Measurements from ENCODE around the gene SLC9C1. TPM values are rescaled to one million over a fixed set of nuclear protein-coding genes. Genes with fewer than 3 reads are reported as not detected.

The SLC9C1 gene
- total RNA-seq, 1 donor from 2014 or later, result 1.0 TPM

DNA sequence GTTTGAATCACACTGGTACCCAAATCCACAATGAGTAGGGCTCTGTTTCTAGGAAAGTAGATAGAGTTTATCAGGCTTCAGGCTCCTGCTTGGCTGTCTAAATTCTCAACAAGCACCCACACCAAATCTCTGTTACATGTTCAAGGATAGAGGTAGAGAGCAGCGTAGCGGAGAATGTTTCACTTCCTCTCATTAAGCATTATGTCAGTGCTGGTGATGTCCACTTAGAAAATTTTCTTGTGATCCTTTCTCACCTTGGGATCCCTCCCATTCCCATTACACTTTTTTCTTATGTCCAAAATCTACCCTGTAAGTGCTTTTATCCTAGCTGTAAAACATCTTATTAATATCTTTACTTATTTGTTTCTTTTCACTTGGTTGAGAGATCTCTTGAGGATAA lies 126.3 kb downstream of the SLC9C1 start:
- Histone ChIP-seq H3K9me3 (ENCODE audit: control insufficient read depth in 3 of 3, low read length in 3 of 3) (no peaks in the 10 kb centered on the region), H3K36me3 (ENCODE audit: control insufficient read depth in 3 of 3, insufficient read depth in 3 of 3, low read length in 3 of 3) (no peaks in the 10 kb centered on the region), H3K27me3 (ENCODE audit: control insufficient read depth in 3 of 3, insufficient read depth in 3 of 3, low read length in 3 of 3) (no peaks in the 10 kb centered on the region), H3K9ac (ENCODE audit: low read depth in 1 of 3, low read length in 3 of 3) (no peak overlapping the region), H3K27ac (ENCODE audit: low read depth, low read length) (no peak overlapping the region), H3K4me3 (ENCODE audit: low read length in 3 of 3) (no peak overlapping the region), H3K4me1 (ENCODE audit: control insufficient read depth in 3 of 3, insufficient read depth in 3 of 3, low read length in 3 of 3) (no peaks in the 10 kb centered on the region)

DNA sequence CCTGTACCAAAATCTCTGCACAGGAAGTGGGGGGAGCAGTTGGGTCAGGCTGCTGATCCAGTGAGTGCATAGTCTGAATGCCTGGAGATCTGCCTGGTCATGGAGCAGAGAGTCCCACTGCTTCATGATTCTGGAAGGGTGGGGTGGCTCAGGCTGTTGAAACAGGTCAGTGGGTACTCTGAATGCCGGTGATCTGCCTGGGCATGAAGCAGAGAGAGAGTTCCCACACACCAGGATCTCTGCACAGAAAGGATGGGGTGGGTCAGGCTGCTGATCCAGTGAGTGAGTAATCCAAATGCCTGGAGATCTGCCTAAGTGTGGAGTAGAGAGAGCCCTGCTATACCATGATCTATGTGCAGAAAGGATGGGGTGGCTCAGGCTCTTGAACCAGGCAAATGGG lies 144.9 kb downstream of the SLC9C1 start:
- H3K4me1 ChIP-seq (ENCODE audit: control insufficient read depth in 3 of 3, insufficient read depth in 3 of 3, low read length in 3 of 3), result no peaks in the 10 kb centered on the region
- H3K27ac ChIP-seq (ENCODE audit: low read depth, low read length), result no peak overlapping the region
- H3K4me3 ChIP-seq (ENCODE audit: low read length in 3 of 3), result no peak overlapping the region
- H3K9ac ChIP-seq (ENCODE audit: low read depth in 1 of 3, low read length in 3 of 3), result no peak overlapping the region
- no peaks in the 10 kb centered on the region for H3K27me3 ChIP-seq (ENCODE audit: control insufficient read depth in 3 of 3, insufficient read depth in 3 of 3, low read length in 3 of 3)
- H3K36me3 ChIP-seq (ENCODE audit: control insufficient read depth in 3 of 3, insufficient read depth in 3 of 3, low read length in 3 of 3), result no peaks in the 10 kb centered on the region
- H3K9me3 ChIP-seq (ENCODE audit: control insufficient read depth in 3 of 3, low read length in 3 of 3), result peaks cover 0 to 6% (median 2%) of the 10 kb centered on the region in 3 donors

DNA sequence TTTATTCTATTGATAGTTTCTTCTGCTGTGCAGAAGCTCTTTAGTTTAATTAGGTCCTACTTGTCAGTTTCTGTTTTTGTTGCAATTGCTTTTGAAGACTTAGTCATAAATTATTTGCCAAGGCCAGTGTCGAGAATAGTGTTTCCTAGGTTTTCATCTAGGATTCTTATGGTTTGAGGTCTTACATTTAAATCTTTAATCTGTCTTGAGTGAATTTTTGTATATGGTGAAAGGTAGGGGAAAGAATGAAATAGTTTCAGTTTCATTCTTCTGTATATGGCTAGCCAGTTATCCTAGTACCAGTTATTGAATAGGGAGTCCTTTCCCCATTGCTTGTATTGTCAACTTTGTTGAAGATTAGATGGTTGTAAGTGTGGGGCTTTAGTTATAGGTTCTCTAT lies 150.3 kb downstream of the SLC9C1 start:
- H3K9ac ChIP-seq (ENCODE audit: low read depth in 1 of 3, low read length in 3 of 3), result no peak overlapping the region
- no peak overlapping the region for H3K4me3 ChIP-seq (ENCODE audit: low read length in 3 of 3)
- H3K27me3 ChIP-seq (ENCODE audit: control insufficient read depth in 3 of 3, insufficient read depth in 3 of 3, low read length in 3 of 3), result no peaks in the 10 kb centered on the region
- H3K9me3 ChIP-seq (ENCODE audit: control insufficient read depth in 3 of 3, low read length in 3 of 3), result peaks cover 0 to 2% (median under 1%) of the 10 kb centered on the region in 3 donors
- H3K4me1 ChIP-seq (ENCODE audit: control insufficient read depth in 3 of 3, insufficient read depth in 3 of 3, low read length in 3 of 3), result no peaks in the 10 kb centered on the region
- H3K36me3 ChIP-seq (ENCODE audit: control insufficient read depth in 3 of 3, insufficient read depth in 3 of 3, low read length in 3 of 3), result no peaks in the 10 kb centered on the region
- H3K27ac ChIP-seq (ENCODE audit: low read depth, low read length), result no peak overlapping the region

DNA sequence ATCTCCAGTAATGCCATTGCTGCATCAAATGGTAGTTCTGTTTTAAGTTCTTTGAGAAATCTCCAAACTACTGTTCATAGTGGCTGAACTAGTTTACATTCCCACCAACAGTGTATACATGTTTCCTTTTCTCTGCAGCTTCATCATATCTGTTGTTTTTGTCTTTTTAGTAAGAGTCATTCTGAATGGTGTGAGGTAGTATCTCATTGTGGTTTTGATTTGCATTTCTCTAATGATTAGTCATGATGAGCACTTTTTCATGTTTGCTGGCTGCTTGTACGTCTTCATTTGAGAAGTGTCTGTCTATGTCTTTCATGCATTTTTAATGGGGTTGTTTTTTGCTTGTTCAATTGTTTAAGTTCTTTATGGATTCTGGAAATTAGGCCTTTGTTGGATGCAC lies 150.8 kb downstream of the SLC9C1 start:
- no peak overlapping the region for H3K27ac ChIP-seq (ENCODE audit: low read depth, low read length)
- H3K27me3 ChIP-seq (ENCODE audit: control insufficient read depth in 3 of 3, insufficient read depth in 3 of 3, low read length in 3 of 3), result no peaks in the 10 kb centered on the region
- H3K9ac ChIP-seq (ENCODE audit: low read depth in 1 of 3, low read length in 3 of 3), result no peak overlapping the region
- no peaks in the 10 kb centered on the region for H3K4me1 ChIP-seq (ENCODE audit: control insufficient read depth in 3 of 3, insufficient read depth in 3 of 3, low read length in 3 of 3)
- peaks cover 0 to 2% (median 0%) of the 10 kb centered on the region in 3 donors for H3K9me3 ChIP-seq (ENCODE audit: control insufficient read depth in 3 of 3, low read length in 3 of 3)
- no peak overlapping the region for H3K4me3 ChIP-seq (ENCODE audit: low read length in 3 of 3)
- no peaks in the 10 kb centered on the region for H3K36me3 ChIP-seq (ENCODE audit: control insufficient read depth in 3 of 3, insufficient read depth in 3 of 3, low read length in 3 of 3)

DNA sequence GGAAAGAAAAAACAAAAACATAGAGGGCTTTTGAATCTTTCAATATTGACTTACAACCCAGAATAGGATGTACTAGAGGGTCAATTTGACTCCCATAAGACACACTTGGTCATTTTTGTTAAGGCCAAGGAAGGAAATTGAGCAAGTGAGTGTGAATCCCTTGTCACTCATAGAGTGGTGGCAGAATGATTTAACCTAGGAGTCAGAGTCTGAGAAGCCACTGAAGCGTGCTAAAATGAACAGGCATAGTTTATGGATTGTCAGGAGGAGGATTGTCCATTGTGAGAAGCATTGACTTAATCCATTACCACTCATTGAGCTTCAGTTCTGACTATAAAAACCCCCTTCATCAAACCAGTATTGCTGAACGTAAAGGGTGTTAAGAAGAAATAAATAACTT lies 152.7 kb downstream of the SLC9C1 start:
- H3K4me1 ChIP-seq (ENCODE audit: control insufficient read depth in 3 of 3, insufficient read depth in 3 of 3, low read length in 3 of 3), result peaks cover 0 to 2% (median 0%) of the 10 kb centered on the region in 3 donors
- H3K9ac ChIP-seq (ENCODE audit: low read depth in 1 of 3, low read length in 3 of 3), result no peak overlapping the region
- no peak overlapping the region for H3K4me3 ChIP-seq (ENCODE audit: low read length in 3 of 3)
- H3K36me3 ChIP-seq (ENCODE audit: control insufficient read depth in 3 of 3, insufficient read depth in 3 of 3, low read length in 3 of 3), result no peaks in the 10 kb centered on the region
- no peak overlapping the region for H3K27ac ChIP-seq (ENCODE audit: low read depth, low read length)
- H3K27me3 ChIP-seq (ENCODE audit: control insufficient read depth in 3 of 3, insufficient read depth in 3 of 3, low read length in 3 of 3), result no peaks in the 10 kb centered on the region
- H3K9me3 ChIP-seq (ENCODE audit: control insufficient read depth in 3 of 3, low read length in 3 of 3), result no peaks in the 10 kb centered on the region

DNA sequence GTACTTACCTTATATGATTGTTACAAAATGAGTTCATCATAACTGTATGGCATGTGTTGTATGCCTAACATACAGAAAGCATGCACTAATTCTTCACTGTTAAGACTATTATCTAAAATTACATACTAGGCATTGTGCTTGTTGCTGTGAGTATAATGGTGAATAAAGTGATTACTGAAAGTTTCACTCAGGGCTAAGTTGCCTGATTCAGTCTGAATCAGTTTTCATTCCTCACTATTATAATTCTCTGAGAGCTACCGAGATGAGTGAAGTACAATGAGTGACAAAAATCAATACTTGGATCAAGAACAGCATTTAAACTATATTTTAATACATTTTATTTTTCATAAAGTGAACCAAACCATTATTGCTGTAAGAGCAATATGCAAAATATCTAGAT lies 153.4 kb downstream of the SLC9C1 start:
- Histone ChIP-seq H3K27ac (ENCODE audit: low read depth, low read length) (no peak overlapping the region), H3K36me3 (ENCODE audit: control insufficient read depth in 3 of 3, insufficient read depth in 3 of 3, low read length in 3 of 3) (no peaks in the 10 kb centered on the region), H3K9ac (ENCODE audit: low read depth in 1 of 3, low read length in 3 of 3) (no peak overlapping the region), H3K4me1 (ENCODE audit: control insufficient read depth in 3 of 3, insufficient read depth in 3 of 3, low read length in 3 of 3) (peaks cover 0 to 2% (median 0%) of the 10 kb centered on the region in 3 donors), H3K9me3 (ENCODE audit: control insufficient read depth in 3 of 3, low read length in 3 of 3) (no peaks in the 10 kb centered on the region), H3K27me3 (ENCODE audit: control insufficient read depth in 3 of 3, insufficient read depth in 3 of 3, low read length in 3 of 3) (no peaks in the 10 kb centered on the region), H3K4me3 (ENCODE audit: low read length in 3 of 3) (no peak overlapping the region)

DNA sequence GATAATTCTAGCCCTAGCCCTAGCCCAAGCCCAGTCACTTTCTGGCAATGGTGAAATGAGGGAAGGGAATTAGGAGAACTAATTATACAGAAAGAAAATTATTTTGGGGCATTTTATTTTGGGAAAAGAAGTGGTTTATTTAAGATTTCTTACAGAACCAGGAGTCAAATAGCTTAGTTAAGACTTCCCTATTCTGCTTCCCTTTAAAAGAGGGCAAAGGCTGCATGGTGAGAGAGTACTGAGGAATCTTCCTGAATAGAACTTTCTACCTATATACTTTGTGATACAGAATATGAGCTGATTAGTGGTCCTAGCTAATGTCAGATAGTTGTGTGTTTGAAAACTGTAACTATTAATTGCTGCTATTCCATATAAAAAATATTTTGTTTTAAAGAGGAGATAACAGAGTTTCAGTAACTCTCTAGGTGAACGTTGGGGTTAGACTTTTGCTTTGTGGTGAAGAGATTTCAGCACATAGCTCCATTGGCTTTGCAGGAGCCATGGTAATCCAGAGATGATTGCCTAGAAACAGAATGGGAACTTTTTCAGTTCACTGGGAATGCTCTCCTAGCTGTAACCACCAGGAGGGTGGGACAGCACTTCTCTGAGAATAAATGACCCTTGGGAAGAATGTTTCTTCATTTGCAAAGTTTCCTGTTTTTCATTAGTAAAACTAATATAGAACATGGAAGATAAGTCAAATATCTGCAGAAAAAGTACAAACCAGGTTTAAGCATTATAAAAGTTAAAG lies 155.6 kb downstream of the SLC9C1 start:
- no peak overlapping the region for H3K4me3 ChIP-seq (ENCODE audit: low read length in 3 of 3)
- no peak overlapping the region for H3K9ac ChIP-seq (ENCODE audit: low read depth in 1 of 3, low read length in 3 of 3)
- H3K9me3 ChIP-seq (ENCODE audit: control insufficient read depth in 3 of 3, low read length in 3 of 3), result no peaks in the 10 kb centered on the region
- no peaks in the 10 kb centered on the region for H3K36me3 ChIP-seq (ENCODE audit: control insufficient read depth in 3 of 3, insufficient read depth in 3 of 3, low read length in 3 of 3)
- no peak overlapping the region for H3K27ac ChIP-seq (ENCODE audit: low read depth, low read length)
- H3K27me3 ChIP-seq (ENCODE audit: control insufficient read depth in 3 of 3, insufficient read depth in 3 of 3, low read length in 3 of 3), result no peaks in the 10 kb centered on the region
- peaks cover 0 to 2% (median 0%) of the 10 kb centered on the region in 3 donors for H3K4me1 ChIP-seq (ENCODE audit: control insufficient read depth in 3 of 3, insufficient read depth in 3 of 3, low read length in 3 of 3)

DNA sequence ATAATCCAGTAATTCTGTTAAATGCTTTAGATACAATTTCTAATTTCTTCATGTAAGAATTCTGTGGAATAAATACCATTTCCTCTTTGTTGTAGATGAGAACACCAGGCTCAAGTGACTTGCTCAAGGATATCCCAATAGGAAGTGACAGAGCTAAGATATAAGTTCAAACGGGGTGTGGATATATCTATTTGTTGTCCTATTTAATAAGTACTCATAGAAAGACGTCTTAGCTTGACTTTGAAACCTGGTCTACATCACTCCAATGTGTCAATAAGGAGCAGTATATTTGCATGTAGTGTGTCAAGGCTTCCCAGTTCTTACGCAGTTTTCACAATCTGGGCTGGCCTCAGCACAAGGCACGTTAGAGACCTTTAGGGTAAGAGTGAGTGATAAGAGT lies 156.2 kb downstream of the SLC9C1 start:
- Histone ChIP-seq H3K9me3 (ENCODE audit: control insufficient read depth in 3 of 3, low read length in 3 of 3) (no peaks in the 10 kb centered on the region), H3K27me3 (ENCODE audit: control insufficient read depth in 3 of 3, insufficient read depth in 3 of 3, low read length in 3 of 3) (no peaks in the 10 kb centered on the region), H3K9ac (ENCODE audit: low read depth in 1 of 3, low read length in 3 of 3) (no peak overlapping the region), H3K27ac (ENCODE audit: low read depth, low read length) (no peak overlapping the region), H3K4me3 (ENCODE audit: low read length in 3 of 3) (no peak overlapping the region), H3K36me3 (ENCODE audit: control insufficient read depth in 3 of 3, insufficient read depth in 3 of 3, low read length in 3 of 3) (no peaks in the 10 kb centered on the region), H3K4me1 (ENCODE audit: control insufficient read depth in 3 of 3, insufficient read depth in 3 of 3, low read length in 3 of 3) (peaks cover 0 to 5% (median 0%) of the 10 kb centered on the region in 3 donors)

DNA sequence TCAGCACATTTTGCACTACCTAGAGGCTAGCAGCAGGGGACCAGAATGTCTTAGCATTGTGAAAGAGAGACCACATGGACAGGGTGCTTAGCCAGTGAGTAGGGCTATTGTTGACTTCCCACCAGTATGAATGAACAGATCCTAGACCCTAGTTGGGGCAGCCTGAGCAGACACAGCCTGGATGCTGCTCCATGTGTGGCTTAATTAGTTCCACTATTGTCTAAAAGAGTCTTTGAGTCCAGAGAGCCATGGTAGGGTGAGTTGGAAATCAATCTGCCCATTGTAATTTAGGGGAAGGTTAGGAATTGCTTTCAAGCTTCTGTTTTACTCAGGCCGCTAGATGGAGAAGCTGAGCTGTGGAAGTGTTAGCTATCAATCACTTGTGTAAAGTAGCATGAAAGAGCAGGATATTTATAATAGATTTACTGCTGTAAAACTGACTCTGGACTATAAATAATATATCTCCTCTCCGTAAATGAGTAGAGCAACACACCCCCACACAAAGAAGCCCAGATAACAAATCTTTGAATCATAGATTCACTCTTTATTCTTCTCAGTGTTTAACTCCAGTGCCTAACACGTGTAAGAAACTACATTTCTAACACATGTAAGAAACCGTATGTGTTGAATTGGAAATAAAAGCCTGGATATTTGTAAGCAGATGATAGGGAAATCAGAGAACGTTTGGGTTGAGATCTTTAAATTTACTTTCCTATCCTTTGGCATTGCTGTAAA lies 156.9 kb downstream of the SLC9C1 start:
- no peak overlapping the region for H3K9ac ChIP-seq (ENCODE audit: low read depth in 1 of 3, low read length in 3 of 3)
- peaks cover 0 to 5% (median 0%) of the 10 kb centered on the region in 3 donors for H3K4me1 ChIP-seq (ENCODE audit: control insufficient read depth in 3 of 3, insufficient read depth in 3 of 3, low read length in 3 of 3)
- no peak overlapping the region for H3K27ac ChIP-seq (ENCODE audit: low read depth, low read length)
- H3K36me3 ChIP-seq (ENCODE audit: control insufficient read depth in 3 of 3, insufficient read depth in 3 of 3, low read length in 3 of 3), result no peaks in the 10 kb centered on the region
- no peak overlapping the region for H3K4me3 ChIP-seq (ENCODE audit: low read length in 3 of 3)
- no peaks in the 10 kb centered on the region for H3K9me3 ChIP-seq (ENCODE audit: control insufficient read depth in 3 of 3, low read length in 3 of 3)
- H3K27me3 ChIP-seq (ENCODE audit: control insufficient read depth in 3 of 3, insufficient read depth in 3 of 3, low read length in 3 of 3), result no peaks in the 10 kb centered on the region

DNA sequence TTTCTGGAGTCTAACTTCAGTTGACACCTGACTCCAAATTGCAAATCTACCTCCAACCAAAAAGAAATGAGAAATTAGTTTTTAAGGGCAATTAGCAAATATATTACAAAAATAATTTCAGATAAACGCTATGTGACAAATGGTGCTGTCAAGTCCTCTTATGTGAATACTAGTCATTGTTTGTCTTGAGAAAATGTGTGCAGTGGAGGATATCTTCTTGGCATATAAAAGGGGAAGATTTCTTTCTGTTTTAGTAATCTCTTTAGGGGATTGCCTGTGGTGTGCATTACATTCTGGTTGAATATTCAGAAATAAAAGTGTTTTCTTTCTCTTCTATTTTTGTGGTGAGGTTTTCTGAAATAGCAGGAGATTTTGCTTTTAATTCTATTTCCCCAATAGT lies 158.0 kb downstream of the SLC9C1 start:
- Histone ChIP-seq H3K27ac (ENCODE audit: low read depth, low read length) (no peak overlapping the region), H3K9me3 (ENCODE audit: control insufficient read depth in 3 of 3, low read length in 3 of 3) (no peaks in the 10 kb centered on the region), H3K36me3 (ENCODE audit: control insufficient read depth in 3 of 3, insufficient read depth in 3 of 3, low read length in 3 of 3) (no peaks in the 10 kb centered on the region), H3K27me3 (ENCODE audit: control insufficient read depth in 3 of 3, insufficient read depth in 3 of 3, low read length in 3 of 3) (no peaks in the 10 kb centered on the region), H3K4me1 (ENCODE audit: control insufficient read depth in 3 of 3, insufficient read depth in 3 of 3, low read length in 3 of 3) (peaks cover 0 to 5% (median 0%) of the 10 kb centered on the region in 3 donors), H3K9ac (ENCODE audit: low read depth in 1 of 3, low read length in 3 of 3) (no peak overlapping the region), H3K4me3 (ENCODE audit: low read length in 3 of 3) (no peak overlapping the region)

All from skeletal muscle tissue (tissue), 4 donors.